GM18870 (cell line): Measurements from ENCODE around the gene PRKAB1.

Source experiments
- ATAC-seq: cut with Tn5 transposase; IDR thresholded peaks from one replicate; pipeline ENCODE4 v1.9.1; 2021; ENCODE audit warnings: moderate library complexity; ENCODE audit not compliant: unreplicated experiment

The PRKAB1 gene

GRCh38 chr12:119710965-119711551 is 43.1 kb downstream of the PRKAB1 start:
- ATAC-seq, result no peak

- no peak for ATAC-seq
Observed at GRCh38 chr12:119711693-119712092, 43.8 kb downstream of the PRKAB1 start.

- ATAC-seq, result no peak
Observed at GRCh38 chr12:119712721-119713120, 44.8 kb downstream of the PRKAB1 start.

- no peak for ATAC-seq
Observed at GRCh38 chr12:119713551-119714031, 45.7 kb downstream of the PRKAB1 start.

- ATAC-seq, result no peak
Observed at GRCh38 chr12:119714614-119715267, 46.8 kb downstream of the PRKAB1 start.

- ATAC-seq, result no peak
Observed at GRCh38 chr12:119715268-119715620, 47.3 kb downstream of the PRKAB1 start.

GRCh38 chr12:119718141-119718540 is 50.2 kb downstream of the PRKAB1 start:
- no peak for ATAC-seq

- no peak for ATAC-seq
Observed at GRCh38 chr12:119720349-119720748, 52.4 kb downstream of the PRKAB1 start.

GRCh38 chr12:119721306-119721705 is 53.4 kb downstream of the PRKAB1 start:
- ATAC-seq, result no peak

- no peak for ATAC-seq
Observed at GRCh38 chr12:119725523-119725922, 57.6 kb downstream of the PRKAB1 start.

- no peak for ATAC-seq
Observed at GRCh38 chr12:119727600-119728443, 59.9 kb downstream of the PRKAB1 start.

- no peak for ATAC-seq
Observed at GRCh38 chr12:119728444-119728745, 60.5 kb downstream of the PRKAB1 start.

- no peak for ATAC-seq
Observed at GRCh38 chr12:119729871-119730270, 61.9 kb downstream of the PRKAB1 start.

- ATAC-seq, result no peak
Observed at GRCh38 chr12:119730381-119730780, 62.4 kb downstream of the PRKAB1 start.
